SKM-1 (cell line): ENCODE results near the gene SOSTDC1.
"Not testable (repeated sequence)": the region's sequence is repeated elsewhere in the genome, so short reads cannot be mapped to it uniquely, and the experiment has no call there.

ENCODE experiments used
- DNase-seq: peaks from one replicate; lab custom pipeline; 2025; ENCODE audit not compliant: unreplicated experiment; lab: John Stamatoyannopoulos, UW

SOSTDC1 gene

GRCh38 chr7:16462431-16462889 lies 3.1 kb downstream of the SOSTDC1 start:
- DNase-seq, result no peak

GRCh38 chr7:16460789-16461493 lies 4.6 kb downstream of the SOSTDC1 start:
- no peak for DNase-seq

- DNase-seq, result not testable (repeated sequence)
These were observed 9.2 kb downstream of the SOSTDC1 start for GRCh38 chr7:16456303-16456702.

- DNase-seq, result no peak
These were observed 9.9 kb downstream of the SOSTDC1 start for GRCh38 chr7:16455591-16455990.

- no peak for DNase-seq
These were observed 15.2 kb downstream of the SOSTDC1 start for GRCh38 chr7:16450366-16450765.

GRCh38 chr7:16447876-16448275 lies 17.7 kb downstream of the SOSTDC1 start:
- no peak for DNase-seq

DNA sequence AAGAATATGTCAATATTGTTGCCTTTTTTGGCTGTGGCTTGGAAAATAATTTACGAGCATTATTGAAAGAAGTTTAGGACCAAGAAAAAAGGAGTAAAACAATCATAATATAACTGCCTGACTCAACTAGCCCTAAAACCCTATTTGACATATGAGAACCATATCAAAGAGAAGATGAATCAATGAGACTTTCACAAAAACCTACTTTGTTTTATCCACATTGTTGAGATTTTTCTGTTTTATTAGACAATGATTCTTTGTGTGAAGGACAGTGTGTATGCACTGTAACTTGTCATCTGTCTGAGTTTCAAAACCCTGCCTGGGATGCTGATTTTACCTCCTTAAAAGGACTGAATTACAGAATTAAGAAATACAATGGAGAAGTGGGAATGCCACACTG lies 19.0 kb downstream of the SOSTDC1 start:
- DNase-seq, result no peak

DNA sequence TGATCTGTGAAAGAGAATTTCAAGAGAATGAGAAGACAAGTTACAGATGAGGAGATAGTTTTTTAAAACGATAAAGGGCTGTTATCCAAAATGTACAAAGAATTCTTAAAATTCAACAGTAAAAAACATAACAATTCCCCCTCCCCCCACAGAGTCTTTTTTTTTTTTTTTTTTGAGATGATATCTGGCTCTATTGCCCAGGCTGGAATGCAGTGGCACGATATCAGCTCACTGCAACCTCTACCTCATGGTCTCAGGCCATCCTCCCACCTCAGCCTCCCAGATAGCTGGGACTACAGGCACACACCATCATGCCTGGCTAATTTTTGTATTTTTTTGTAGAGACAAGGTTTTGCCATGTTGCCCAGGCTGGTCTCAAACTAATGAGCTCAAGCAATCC lies 21.7 kb downstream of the SOSTDC1 start:
- not testable (repeated sequence) for DNase-seq

DNA sequence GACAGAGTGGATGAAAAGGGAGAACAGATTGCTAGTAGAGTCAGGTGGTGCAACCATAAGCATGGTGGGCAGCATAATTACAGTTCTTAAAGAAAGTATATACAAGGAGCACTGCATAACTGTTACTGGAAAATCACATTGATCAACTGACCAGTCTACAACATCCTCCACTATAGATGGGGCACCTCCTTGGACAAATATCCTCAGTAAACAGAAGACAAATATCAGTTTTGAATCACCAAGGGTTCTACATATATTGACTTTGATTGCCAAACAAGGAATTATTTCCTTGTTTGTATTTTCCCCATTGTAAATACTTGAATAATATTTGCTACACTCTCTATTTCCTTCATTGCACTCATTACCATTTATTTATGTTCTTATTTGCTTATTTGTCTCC lies 26.6 kb downstream of the SOSTDC1 start:
- no peak for DNase-seq

DNA sequence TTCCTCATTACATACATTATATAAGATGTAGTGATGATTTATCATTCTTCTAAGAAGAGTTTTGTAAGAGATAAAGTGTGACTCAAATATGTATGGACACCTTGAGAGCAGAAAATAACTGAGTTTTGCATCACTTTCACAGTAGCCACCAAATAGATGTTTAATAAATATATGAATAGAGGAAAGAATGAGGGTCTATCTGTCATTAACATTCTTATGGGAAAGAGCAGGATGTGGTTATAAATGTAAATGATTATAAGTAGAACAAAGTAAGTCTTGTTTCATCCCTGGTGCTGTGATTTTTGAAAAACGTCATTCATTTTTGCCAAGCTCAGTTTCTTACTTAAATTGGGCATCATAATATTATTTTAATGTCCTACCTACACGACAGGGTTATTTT lies 29.2 kb downstream of the SOSTDC1 start:
- no peak for DNase-seq

DNA sequence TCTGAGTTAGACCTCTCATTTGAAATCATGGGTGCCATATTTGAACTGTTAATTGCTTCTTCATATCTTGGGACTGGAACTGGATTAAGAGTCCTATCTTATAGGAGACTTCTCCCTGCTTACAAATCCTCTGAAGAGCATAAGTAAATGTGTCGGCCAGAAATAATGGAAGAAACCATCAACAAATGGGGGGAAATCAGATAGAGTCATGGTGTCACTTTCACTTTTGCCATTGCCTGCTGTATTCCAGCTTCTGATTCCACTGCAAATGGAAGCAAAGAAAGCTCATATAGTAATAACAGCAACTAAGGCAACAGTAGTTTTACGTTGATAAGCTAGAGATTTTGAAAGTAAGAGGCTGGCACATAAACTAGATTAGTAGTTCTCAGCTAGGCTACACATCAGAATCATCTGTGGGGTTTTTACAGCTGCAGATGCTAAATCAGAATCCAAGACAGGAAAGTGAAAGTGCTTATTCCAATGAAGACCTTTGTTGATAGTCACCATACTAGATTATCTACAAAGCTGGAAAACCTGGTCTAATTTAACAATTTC lies 31.9 kb downstream of the SOSTDC1 start:
- DNase-seq, result no peak

GRCh38 chr7:16432425-16432731 lies 33.2 kb downstream of the SOSTDC1 start:
- no peak for DNase-seq

- DNase-seq, result no peak
These were observed 33.7 kb downstream of the SOSTDC1 start for GRCh38 chr7:16431646-16432424.

GRCh38 chr7:16430133-16430532 lies 35.4 kb downstream of the SOSTDC1 start:
- no peak for DNase-seq

- no peak for DNase-seq
These were observed 36.9 kb downstream of the SOSTDC1 start for GRCh38 chr7:16428672-16429071.

GRCh38 chr7:16428182-16428581 lies 37.4 kb downstream of the SOSTDC1 start:
- DNase-seq, result no peak

- no peak for DNase-seq
These were observed 41.8 kb downstream of the SOSTDC1 start for GRCh38 chr7:16423761-16424160.

DNA sequence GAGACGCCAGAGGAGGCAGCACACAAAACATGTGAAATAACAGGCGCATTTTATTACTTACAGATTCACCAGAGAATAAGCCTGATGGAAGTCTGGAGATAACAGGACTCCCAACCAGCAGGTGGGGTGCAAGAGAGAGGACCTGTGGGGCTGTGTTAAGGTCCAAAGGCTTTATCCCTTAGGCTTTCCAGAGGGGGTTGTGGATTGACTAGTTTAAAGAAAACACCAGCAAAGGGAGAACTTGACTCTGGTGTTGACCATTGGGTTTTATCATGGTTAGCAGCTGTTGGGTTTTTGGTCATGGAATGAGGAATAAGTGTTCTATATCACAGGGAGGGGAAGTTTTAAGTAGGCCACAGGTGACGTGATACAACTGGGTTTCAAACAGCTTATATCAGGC lies 42.6 kb downstream of the SOSTDC1 start:
- no peak for DNase-seq

- DNase-seq, result no peak
These were observed 43.5 kb downstream of the SOSTDC1 start for GRCh38 chr7:16422103-16422435.

- no peak for DNase-seq
These were observed 44.0 kb downstream of the SOSTDC1 start, which contains the start of gene CRPPA for GRCh38 chr7:16421333-16422102. Gene CRPPA (minus strand): TSS chr7:16421538. CDS start chr7:16421322, 216 bp downstream.

- peak; percentile 25 for DNase-seq
These were observed 44.7 kb downstream of the SOSTDC1 start for GRCh38 chr7:16420649-16421332.
